AG04449 (cell line): ENCODE results near the gene SPPL3.
"Not testable (repeated sequence)": the region's sequence is repeated elsewhere in the genome, so short reads cannot be mapped to it uniquely, and the experiment has no call there.

Source experiments
- CTCF ChIA-PET: fragments of 350-600 bp; formaldehyde crosslinking; extraction: SDS; loops from one replicate; lab custom pipeline; 2021; ENCODE audit warnings: antibody characterized with exemption; lab: Yijun Ruan, JAX
- POLR2A ChIA-PET: fragments of 400-600, 350-600 bp; formaldehyde crosslinking; extraction: SDS; loops from one replicate; lab custom pipeline; 2020; ENCODE audit warnings: antibody characterized with exemption, inconsistent platforms; lab: Yijun Ruan, JAX
- DNase-seq: peaks from one replicate; pipeline ENCODE4 v3.0.0-alpha.2; 2010; ENCODE audit warnings: low read depth, low spot score
- H3K4me3 ChIP-seq: 2 replicates; pipeline ENCODE4 v1.5.1; 2011; ENCODE audit warnings: low read depth, mild to moderate bottlenecking, control low read depth, low read length
- CTCF ChIP-seq: IDR thresholded peaks from one replicate; pipeline ENCODE4 v1.5.1; 2011; ENCODE audit warnings: mild to moderate bottlenecking, moderate library complexity, low read length, control low read depth, inconsistent platforms; ENCODE audit not compliant: insufficient read depth; ENCODE audit errors: missing control alignments

SPPL3 gene, protein sequence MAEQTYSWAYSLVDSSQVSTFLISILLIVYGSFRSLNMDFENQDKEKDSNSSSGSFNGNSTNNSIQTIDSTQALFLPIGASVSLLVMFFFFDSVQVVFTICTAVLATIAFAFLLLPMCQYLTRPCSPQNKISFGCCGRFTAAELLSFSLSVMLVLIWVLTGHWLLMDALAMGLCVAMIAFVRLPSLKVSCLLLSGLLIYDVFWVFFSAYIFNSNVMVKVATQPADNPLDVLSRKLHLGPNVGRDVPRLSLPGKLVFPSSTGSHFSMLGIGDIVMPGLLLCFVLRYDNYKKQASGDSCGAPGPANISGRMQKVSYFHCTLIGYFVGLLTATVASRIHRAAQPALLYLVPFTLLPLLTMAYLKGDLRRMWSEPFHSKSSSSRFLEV

DNA sequence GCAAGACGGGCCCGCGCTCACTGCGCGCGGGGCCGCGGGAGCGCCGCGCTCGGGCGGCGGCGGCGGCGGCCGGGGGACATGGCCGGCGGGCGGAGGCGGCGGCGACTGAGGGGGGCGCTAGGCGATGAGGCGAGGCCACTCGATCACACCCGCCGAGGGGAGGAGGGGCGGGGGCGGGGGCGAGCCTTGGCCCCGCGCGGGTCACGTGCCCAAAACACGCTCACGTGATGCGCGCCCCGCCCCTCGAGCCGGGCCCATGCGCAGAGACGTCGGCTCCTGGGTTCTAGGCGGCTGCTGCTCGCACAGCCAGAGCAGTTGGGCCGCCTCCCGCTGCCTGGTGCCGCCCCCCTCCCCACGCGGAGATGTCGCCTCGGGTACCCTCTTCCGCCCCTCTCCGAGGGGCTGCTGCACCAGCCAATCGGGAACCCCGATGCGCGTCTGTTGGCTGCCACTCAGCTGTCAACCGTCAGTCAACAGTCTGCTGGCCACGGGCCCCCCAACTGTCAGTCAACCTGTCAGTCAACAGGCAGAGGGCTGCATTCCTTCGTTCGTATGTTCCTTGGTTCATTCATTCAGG is at the start of gene SPPL3:
Gene SPPL3, minus strand, starts transcription at position 162 of the 577 bp plus-strand sequence. CDS start 491 bp downstream, outside the sequence.
- TF ChIP-seq CTCF: no peak
- H3K4me3 ChIP-seq: peak within 1 kb of the TSS; percentile 75
- CTCF ChIA-PET: interaction anchor here (0.8 kb wide), 1 partner anchor 28 kb away, joined by 3 read pairs; no protein-coding TSS in a partner anchor
- no peak for DNase-seq
- POLR2A ChIA-PET: no interaction called here

GRCh38 chr12:120950807-120951206 is 46.6 kb upstream of the SPPL3 start:
- DNase-seq: no peak
- no peak for TF ChIP-seq CTCF
- H3K4me3 ChIP-seq: no peak overlapping the region
- POLR2A ChIA-PET: no interaction called here
- CTCF ChIA-PET: no interaction called here

DNA sequence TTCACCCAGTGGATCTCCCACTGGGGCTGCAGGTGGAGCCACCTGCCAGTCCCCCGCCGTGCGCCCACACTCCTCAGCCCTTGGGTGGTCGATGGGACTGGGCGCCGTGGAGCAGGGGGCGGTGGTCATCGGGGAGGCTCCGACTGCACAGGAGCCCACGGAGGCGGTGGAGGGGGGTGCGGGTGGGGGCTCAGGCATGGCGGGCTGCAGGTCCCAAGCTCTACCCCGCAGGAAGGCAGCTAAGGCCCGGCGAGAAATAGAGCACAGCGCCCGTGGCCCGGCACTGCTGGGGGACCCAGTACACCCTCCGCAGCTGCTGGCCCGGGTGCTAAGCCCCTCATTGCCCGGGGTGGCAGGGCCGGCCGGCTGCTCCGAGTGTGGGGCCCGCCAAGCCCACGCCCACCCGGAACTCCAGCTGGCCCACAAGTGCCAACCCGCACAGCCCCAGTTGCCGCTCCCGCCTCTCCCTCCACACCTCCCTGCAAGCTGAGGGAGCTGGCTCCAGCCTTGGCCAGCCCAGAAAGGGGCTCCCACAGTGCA is 46.2 kb upstream of the SPPL3 start:
- H3K4me3 ChIP-seq, CTCF ChIA-PET, DNase-seq, POLR2A ChIA-PET: not testable (repeated sequence)

DNA sequence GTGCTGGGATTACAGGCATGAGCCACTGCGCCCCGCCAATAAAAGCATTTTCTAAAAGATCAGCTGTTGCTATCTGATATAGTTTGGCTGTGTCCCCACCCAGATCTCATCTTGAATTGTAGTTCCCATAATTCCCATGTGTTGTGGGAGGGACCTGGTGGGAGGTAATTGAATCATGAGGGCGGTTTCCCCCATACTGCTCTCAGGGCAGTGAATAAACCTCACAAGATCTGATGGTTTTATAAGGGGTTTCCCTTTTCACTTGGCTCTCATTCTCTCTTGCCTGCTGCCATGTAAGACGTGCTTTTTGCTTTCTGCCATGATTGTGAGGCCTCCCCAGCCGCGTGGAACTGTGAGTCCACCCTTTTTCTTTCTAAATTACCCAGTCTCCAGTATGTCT is 41.4 kb upstream of the SPPL3 start:
- POLR2A ChIA-PET, CTCF ChIA-PET, H3K4me3 ChIP-seq, DNase-seq: not testable (repeated sequence)

DNA sequence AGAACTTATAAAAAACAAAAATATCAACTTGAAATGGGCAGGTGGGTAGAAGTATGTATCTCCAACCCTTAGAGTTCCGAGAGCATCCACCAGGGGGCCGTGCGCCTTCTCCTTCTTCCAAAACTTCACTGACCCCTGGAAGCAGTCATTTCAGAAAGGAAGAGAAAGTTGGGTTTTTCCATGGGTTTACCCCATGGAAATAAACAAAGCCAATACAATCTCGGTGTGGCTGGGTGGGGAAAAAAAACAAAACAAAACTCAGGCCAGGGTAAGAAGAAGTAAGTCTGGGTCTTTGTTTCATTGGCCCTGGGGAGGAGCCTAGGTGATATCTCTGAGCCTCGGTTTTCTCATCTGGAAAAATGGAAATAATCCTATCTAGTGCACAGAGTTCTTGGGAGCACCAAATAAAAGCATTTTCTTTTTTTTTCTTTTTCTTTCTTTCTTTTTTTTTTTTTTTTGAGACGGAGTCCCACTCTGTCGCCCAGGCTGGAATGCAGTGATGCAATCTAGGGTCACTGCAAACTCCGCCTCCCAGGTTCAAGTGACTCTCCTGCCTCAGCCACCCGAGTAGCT is 40.6 kb upstream of the SPPL3 start:
- peak; percentile 71 for TF ChIP-seq CTCF
- CTCF ChIA-PET: interaction anchor here (1.7 to 1.9 kb wide), 2 partner anchors 8 to 27 kb away, joined by 4 to 11 read pairs; no protein-coding TSS in a partner anchor

DNA sequence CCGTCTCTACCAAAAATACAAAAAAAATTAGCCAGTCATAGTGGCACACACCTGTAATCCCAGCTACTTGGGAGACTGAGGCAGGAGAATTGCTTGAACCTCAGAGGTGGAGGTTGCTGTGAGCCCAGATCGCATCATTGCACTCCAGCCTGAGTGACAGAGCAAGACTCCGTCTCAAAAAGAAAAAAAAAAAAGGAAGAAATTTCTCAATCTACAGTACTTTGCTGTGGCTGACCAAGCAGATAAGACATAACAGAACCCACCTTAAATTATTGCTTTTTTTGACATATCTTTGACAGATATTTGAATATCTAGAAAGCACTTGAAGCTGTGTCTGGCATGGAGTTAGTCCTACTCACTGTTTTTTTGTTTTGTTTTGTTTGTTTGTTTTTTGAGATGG is 39.3 kb upstream of the SPPL3 start:
- no peak for TF ChIP-seq CTCF
- POLR2A ChIA-PET: no interaction called here
- H3K4me3 ChIP-seq: no peak overlapping the region
- DNase-seq: no peak
- CTCF ChIA-PET: interaction anchor here (0.7 to 1.9 kb wide), 6 partner anchors 10 to 297 kb away, joined by 3 to 11 read pairs (median 4); no protein-coding TSS in a partner anchor

More for the DNA sequence above, 40.6 kb upstream of the SPPL3 start:
- no peak for DNase-seq
- H3K4me3 ChIP-seq: no peak overlapping the region
- POLR2A ChIA-PET: no interaction called here
